Ishikawa (cell line): ENCODE data around the gene CEBPE.

Experiments used
- CREB1 ChIP-seq: IDR thresholded peaks from 2 replicates; pipeline ENCODE4 v1.6.1; 2012; ENCODE audit warnings: low read depth
- EGR1 ChIP-seq: IDR thresholded peaks from 2 replicates; pipeline ENCODE4 v1.6.1; 2012
- MAX ChIP-seq: IDR thresholded peaks from 2 replicates; pipeline ENCODE4 v1.6.1; 2012
- REST ChIP-seq: IDR thresholded peaks from 2 replicates; pipeline ENCODE4 v1.6.1; 2012; ENCODE audit warnings: low read depth, mild to moderate bottlenecking

- TF ChIP-seq MAX (no peak), EGR1 (no peak), REST (no peak), CREB1 (no peak)
Observed at GRCh38 chr14:23077962-23078361, 41.1 kb downstream of the CEBPE start.
